NT2/D1 (cell line): Measurements from ENCODE around the gene KRTAP10-12.

ENCODE experiments used
- YY1 ChIP-seq: IDR thresholded peaks from 2 replicates; pipeline ENCODE4 v1.6.1; 2011; ENCODE audit not compliant: insufficient read length, insufficient read depth
- ZNF274 ChIP-seq: IDR thresholded peaks from 2 replicates; pipeline ENCODE4 v1.6.1; 2011; ENCODE audit warnings: mild to moderate bottlenecking, low read depth, low read length

DNA sequence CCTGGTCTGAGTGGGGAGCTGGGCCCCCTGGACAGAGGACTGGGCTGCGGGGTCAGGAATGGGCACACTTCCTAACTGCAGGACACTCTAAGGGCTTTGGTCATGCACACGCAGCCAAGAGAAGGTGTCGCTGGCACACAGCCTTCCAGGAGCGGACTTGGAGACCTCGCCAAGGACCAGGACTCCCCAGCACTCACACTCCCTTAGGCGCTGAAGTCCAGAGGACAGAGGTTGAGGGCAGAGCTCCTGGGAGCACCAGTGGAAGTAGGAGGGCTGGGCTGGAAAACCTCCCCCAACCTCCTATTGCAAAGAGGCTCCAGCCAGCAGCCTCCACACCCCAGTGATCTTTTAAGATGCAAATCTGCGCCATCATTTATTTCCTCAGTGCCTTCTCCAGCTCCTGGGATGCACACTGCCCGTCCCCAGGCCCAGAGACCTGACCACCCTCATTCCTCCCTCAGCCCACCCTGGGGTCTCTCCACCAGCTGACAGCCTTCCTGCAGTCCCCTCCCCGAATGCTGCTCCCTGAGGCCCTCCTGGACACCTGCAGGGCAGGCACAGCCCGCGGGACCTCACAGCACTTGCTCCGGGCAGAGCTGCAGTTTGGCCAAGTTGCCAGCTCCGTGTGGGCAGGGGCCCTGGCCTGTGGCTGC, 11.4 kb downstream of the KRTAP10-12 start:
- no peak for TF ChIP-seq YY1
- no peak for TF ChIP-seq ZNF274
